GM21619 (cell line): ENCODE data around the gene KCNT2.

Experiments
- ATAC-seq: cut with Tn5 transposase; IDR thresholded peaks from one replicate; pipeline ENCODE4 v1.9.1; 2021; ENCODE audit not compliant: unreplicated experiment

Gene KCNT2

GRCh38 chr1:196451103-196451502 lies 157.1 kb downstream of the KCNT2 start:
- no peak for ATAC-seq

DNA sequence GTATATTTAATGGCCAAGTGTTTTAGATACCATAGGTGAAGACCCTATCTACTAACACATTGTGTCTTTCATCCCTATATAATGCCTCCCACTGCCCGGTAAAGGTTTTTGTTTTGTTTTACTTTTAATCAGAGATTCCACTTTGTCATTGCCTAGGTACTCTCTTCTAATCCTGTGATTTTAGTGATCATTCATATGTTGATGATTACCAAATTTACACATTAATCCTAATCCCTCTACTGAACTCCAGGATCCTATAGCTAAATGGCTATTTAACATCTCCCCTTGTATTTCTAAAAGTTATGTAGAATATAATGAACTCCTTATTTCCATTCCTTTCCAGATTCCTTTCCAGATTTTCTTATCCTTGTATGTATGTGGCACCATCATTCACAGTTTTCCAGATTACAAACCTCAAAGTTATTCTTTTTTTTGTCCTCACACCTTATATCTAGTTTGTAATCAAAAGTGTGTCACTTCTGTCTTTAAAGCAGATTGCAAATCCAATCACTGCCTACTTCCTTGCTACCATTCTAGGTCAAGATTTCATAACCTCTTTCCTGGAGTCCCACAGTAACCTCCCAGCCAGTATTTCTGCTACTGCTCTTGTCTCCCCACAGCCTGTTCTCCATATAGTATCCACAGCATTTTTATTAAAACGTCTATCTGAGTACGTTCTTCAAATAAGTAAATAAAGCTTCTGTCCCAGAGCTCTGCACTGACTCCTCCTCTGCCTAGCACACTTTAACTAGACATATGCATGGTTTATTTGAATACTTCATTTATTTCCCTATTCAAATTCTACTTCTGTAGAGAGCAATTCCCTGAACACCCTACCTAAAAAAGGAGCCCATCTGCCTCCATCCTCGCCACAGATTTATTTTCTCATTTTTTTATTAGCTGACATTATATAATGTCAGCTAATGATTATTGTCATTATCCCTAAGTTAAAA lies 157.8 kb downstream of the KCNT2 start:
- no peak for ATAC-seq

- ATAC-seq, result no peak
Measured at GRCh38 chr1:196449460-196449859, 158.8 kb downstream of the KCNT2 start.

DNA sequence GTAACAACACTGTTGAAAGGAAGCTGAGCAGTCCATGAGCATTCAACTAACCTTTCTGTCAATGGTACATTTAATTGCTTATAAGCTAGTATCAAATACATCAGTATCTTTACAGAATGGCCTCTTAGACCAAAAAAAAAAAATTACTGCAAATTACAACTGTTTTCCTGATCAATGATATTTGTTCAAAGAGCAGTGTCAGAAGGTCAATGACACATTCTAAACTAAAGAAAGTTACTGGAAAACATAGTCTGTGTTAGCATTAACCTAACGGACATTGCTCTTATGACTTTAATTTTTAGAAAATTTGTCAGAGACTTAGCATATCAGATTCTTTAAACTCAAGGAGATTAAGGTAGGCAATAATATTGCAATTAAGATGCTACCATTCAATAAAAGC lies 162.5 kb downstream of the KCNT2 start:
- ATAC-seq, result no peak

GRCh38 chr1:196444634-196445033 lies 163.6 kb downstream of the KCNT2 start:
- ATAC-seq, result no peak

DNA sequence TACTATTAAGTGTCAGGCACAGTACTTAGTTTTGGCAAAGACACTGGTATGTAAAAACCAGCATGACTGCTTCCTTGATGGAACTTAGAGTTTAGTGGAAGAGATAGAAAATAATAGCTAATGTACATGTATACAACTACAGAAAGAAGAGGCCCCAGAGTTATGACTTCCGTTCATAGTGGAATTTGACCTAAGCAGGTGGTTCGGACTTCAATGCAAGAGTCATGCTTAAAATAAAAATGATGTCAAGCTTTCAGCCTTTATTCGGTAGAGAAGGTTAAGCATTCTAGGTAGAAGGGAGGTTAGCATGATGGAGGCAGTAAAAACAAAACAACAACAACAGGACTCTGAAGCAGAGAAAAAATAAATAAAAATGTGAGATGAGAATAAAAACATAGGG lies 165.9 kb downstream of the KCNT2 start:
- ATAC-seq, result no peak

DNA sequence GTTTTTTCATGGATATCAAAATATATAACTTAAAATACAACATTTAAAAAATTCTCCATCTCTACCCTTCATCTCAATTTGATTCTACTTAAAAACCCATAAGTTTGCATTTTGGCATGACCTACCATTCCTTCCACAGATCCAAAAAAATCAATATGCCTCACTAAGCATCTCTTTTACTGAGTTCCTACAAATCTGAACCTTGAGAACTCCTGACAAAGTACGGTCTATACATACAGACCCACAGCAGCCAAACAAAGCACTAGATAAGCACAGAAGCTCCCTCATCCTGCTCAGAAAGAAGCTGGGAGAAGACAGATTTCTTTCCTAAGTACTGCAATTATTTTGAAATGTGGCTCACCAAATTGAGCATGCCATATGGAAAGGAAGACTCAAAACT lies 167.5 kb downstream of the KCNT2 start:
- no peak for ATAC-seq

DNA sequence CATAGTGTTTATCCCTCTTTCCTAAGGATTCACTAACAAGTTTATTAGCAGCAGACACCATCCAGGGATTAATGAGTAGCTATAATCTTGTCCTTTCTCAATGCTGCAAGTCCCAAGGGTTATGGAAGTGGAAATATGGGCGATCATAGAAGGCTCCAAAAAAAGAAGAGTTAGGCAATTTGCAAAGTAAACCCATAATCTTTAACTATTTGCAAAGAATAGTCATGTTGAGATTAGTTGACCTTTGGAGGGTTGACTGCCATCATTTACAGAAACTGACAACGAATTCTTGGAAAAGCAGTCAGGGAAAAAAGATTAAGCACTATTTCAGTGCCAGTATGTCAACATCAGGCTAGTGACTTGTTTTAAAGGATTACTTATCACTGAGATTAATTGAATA lies 169.9 kb downstream of the KCNT2 start:
- ATAC-seq, result no peak

DNA sequence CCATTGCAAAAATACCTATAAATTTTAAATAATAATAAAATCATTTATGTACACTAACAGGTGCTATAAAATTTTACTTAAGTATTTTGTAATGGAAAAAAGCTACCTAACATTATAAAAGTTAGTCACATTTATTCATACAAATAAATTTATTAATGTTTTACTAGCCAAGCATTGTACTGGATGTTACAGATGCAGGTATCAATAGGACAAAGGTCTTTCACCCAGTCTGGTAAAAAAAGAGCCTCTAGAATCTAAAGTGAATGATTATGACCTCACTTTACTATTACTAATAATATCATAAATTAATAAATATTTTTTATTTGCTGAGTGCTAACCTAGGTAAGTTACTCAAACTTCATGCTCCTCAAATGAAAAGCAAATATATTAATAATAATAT lies 170.6 kb downstream of the KCNT2 start:
- no peak for ATAC-seq

DNA sequence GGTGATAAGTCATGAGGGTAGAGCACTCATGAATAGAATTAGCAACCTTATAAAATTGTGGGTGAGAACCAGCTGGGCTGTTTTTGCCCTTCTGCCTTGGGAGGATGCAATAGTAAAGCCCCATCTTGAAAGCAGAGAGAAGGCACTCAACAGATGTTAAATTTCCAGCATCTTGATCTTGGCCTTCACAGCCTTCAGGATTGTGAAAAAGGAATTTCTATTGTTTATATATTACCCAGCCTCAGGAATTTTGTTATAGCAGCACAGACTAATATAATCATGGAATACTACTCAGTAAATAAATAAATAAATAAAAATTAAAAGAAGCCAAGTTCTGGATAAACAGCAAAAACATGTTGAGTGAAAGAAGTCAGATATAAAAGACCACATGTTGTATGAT lies 175.2 kb downstream of the KCNT2 start:
- ATAC-seq, result no peak

DNA sequence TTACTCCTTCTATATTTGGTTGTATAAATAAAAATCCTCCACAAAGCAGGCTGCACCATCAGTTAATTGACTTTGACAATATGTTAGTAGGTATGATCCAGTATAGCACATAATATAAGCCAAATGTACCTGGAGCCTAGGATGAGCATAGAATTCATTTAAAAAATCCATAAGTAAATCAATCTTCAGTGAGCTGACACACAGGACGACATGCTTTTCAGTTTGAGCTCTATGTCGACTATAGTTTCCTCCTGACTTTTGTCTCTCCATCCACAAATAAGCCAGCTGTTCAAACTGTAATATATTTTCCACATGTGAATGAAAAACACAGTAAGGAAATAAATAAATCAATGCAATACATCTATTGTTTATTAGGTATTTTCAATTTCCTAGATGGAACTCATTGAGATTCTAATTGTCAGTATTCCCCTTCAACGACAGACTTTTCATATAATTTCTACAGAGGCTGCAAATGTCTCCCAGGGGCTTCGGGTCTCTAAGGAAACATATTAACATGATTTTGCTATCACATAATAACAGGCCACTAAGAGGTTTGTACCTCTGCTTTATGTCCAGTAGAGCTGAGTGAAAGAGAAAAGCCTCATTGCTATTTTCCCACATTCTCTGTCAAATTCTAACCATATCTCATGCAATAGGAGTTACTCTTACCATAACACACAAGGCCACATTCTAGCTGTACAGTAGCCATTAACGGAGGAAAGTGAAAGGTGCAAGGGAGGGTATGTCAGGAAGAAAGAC lies 180.1 kb downstream of the KCNT2 start:
- no peak for ATAC-seq

GRCh38 chr1:196425513-196425912 lies 182.7 kb downstream of the KCNT2 start:
- ATAC-seq, result no peak

- ATAC-seq, result no peak
Measured at GRCh38 chr1:196423612-196424011, 184.6 kb downstream of the KCNT2 start.

- no peak for ATAC-seq
Measured at GRCh38 chr1:196418772-196419171, 189.5 kb downstream of the KCNT2 start.

DNA sequence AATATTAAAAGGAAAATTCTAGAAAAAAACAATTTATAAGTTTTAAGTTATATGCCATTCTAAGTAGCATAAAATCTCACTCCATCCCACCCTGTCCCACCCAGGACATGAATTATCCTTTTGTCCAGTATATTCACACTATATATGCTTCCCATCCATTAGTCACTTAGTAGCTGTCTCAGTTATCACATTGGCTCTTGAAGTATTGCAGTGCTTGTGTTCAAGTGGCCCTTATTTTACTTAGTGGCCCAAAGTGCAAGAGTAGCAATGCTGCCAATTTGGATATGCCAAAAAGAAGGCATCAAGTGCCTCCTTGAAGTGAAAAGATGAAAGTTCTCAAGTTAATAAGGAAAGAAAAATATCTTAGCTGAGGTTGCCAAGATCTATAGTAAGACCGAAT lies 192.3 kb downstream of the KCNT2 start:
- no peak for ATAC-seq

- ATAC-seq, result no peak
Measured at GRCh38 chr1:196412326-196412725, 195.9 kb downstream of the KCNT2 start.

- ATAC-seq, result no peak
Measured at GRCh38 chr1:196410768-196411167, 197.5 kb downstream of the KCNT2 start.

- ATAC-seq, result no peak
Measured at GRCh38 chr1:196409586-196409985, 198.7 kb downstream of the KCNT2 start.

DNA sequence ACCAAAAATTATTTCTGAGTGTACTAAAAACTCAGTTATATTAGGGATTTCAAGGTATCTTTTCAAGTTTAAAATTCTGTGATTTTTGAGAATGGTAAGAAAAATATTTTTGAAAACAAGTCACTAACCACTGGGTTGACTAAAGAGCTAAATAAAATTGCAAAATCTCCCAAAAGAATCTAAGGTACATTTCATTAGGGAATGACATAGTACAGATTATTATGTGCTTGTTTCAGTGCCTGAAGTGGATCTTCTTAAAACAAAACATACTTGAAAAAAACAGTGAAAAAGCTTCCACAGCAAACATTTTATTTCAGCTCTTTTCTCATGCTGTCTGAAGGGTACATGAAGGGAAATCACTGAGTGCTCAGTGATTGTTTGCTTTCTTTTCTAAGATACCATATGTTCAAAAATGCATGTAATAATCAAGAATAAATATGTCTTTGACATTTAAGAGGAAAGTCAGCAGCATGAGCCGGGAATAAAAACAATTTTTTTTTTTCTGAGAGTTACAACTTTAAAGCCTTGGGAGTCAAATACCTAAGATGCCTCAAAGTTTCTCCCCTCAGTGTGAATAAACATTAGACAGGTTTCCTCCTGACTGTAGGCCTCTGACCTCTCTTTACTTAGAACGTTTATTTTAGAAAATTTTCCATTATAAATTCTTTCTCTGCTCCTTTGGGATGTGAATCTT lies 200.7 kb downstream of the KCNT2 start:
- ATAC-seq, result no peak

DNA sequence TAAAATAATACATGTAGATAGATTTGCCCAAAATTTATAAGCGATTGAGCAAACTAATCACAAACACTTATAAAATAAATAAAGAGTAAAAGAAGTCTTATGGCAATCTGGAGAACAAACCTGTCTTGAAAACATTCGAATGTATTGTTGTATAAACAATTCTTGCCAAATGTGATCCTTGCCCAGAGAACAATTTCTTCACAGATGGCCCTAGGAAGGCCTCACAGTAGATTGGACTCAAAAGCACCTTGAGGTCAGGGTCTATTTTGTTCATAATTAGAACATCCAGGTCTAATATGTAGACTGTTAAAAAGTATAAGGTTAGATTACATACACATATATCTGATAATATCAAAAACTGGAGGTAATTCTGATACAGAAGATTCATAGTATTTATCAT lies 202.4 kb downstream of the KCNT2 start:
- ATAC-seq, result no peak

GRCh38 chr1:196403803-196404690 lies 204.2 kb downstream of the KCNT2 start:
- no peak for ATAC-seq
